Choroid plexus epithelial cell (primary cell): ENCODE data around the gene PHF12.

Source experiments
- DNase-seq: peaks from one replicate; pipeline ENCODE4 v3.0.0-alpha.2; 2010; ENCODE audit warnings: low read depth
- H3K4me3 ChIP-seq: 2 replicates; pipeline ENCODE4 v1.5.1; 2011; ENCODE audit warnings: low read depth, mild to moderate bottlenecking, control low read depth, low read length, moderate library complexity
- CTCF ChIP-seq: conservative IDR thresholded peaks from 2 replicates; pipeline ENCODE4 v1.5.1; 2011; ENCODE audit warnings: low read depth, mild to moderate bottlenecking, control low read depth, inconsistent platforms, low read length, moderate library complexity

PHF12 gene

GRCh38 chr17:28912281-28912937 lies 38.9 kb downstream of the PHF12 start:
- TF ChIP-seq CTCF, result peak; percentile 40
- no peak overlapping the region for H3K4me3 ChIP-seq
- DNase-seq, result no peak

GRCh38 chr17:28911411-28912045 lies 39.8 kb downstream of the PHF12 start:
- no peak for DNase-seq
- H3K4me3 ChIP-seq, result no peak overlapping the region
- TF ChIP-seq CTCF, result no peak

GRCh38 chr17:28910534-28910933 lies 40.8 kb downstream of the PHF12 start:
- no peak overlapping the region for H3K4me3 ChIP-seq
- DNase-seq, result no peak
- TF ChIP-seq CTCF, result no peak

- no peak overlapping the region for H3K4me3 ChIP-seq
- no peak for TF ChIP-seq CTCF
- DNase-seq, result peak; percentile 48
These were observed 42.6 kb downstream of the PHF12 start for GRCh38 chr17:28908640-28909167.

- DNase-seq, result no peak
- no peak overlapping the region for H3K4me3 ChIP-seq
- no peak for TF ChIP-seq CTCF
These were observed 43.4 kb downstream of the PHF12 start for GRCh38 chr17:28907709-28908475.

GRCh38 chr17:28906706-28907438 lies 44.4 kb downstream of the PHF12 start:
- no peak for DNase-seq
- TF ChIP-seq CTCF, result no peak
- H3K4me3 ChIP-seq, result no peak overlapping the region
